GM08714 (cell line): Measurements from ENCODE around the gene REC8.
"Not testable (repeated sequence)": the region's sequence is repeated elsewhere in the genome, so short reads cannot be mapped to it uniquely, and the experiment has no call there.

ENCODE experiments used
- H3K4me3 ChIP-seq: fragments of 200-500 bp; sonication (Bioruptor generic); 2 replicates; pipeline ENCODE4 v1.5.1; 2014; ENCODE audit warnings: mild to moderate bottlenecking, low read length, inconsistent platforms
- ZNF274 ChIP-seq: IDR thresholded peaks from 2 replicates; pipeline ENCODE4 v1.6.1; 2012; ENCODE audit warnings: mild to moderate bottlenecking, low read depth, low read length

Gene REC8

DNA sequence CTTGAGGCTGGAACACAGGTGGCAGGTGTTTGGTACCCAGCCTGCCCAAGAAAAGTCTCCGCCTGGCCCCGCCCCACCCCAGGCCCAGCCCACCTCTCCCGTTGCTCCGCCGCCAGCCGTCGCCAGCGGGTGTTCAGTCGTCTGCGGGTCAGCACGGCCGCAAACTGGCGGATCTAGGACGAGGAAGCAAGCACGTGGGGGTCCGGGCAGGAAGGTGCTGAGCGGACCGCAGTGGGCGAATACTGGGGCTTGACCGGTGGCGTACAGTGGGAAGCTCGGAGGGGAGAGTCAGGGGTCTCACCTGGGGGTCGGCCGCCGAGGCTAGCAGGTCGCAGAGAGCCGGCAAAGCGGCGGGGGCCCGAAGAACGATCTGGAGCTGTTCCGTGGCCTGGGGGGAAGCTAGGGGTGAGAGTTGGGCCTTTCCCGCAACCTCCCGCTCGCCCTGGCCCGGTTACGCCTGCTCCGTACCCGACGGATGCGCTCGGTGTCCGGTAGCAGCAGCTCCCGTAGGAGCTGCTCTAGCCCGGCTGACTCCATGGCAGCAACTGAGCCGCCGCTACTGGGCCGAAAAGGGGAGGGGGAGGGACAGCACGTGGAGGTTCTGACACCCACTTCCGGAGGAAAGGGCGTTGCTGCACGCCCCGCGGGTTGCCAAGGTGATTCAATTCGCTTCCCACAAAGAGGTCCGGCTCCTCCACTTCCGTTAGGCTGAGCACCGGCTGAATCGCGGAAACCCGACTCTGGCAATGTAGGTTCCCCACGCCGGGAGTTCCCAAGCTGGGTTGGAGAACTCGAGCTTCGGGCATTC lies 16.6 kb downstream of the REC8 start, which contains the start of gene IPO4:
IPO4 (minus strand) TSS at position 566 of the 808 bp plus-strand sequence; CDS start at position 537, 29 bp downstream.
- no peak for TF ChIP-seq ZNF274
- peak within 1 kb of the TSS; percentile 72 for H3K4me3 ChIP-seq

- no peak for TF ChIP-seq ZNF274
- no peak overlapping the region; the same call in 1 of the 2 replicates for H3K4me3 ChIP-seq
These were observed 17.1 kb downstream of the REC8 start for GRCh38 chr14:24189059-24189375.

DNA sequence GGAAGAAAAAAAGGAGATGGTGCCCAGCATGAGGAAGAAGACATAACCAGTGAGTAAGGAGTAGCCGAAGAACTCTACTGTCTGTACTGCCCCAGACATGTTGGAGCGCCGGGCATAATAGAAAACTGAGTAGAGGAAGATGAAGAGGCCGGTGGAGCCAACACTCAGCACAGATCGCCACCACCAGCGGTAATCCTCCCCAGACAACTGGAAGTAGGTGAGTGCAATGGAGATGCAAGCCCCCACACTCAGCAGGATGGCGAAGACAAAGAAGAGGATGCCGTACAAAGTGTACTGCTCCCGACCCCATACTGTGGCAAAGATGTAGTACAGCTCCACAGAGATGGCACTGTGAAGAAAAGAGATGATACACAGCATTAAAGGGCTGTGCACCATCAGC lies 17.6 kb downstream of the REC8 start:
- H3K4me3 ChIP-seq = no peak overlapping the region
- no peak for TF ChIP-seq ZNF274

DNA sequence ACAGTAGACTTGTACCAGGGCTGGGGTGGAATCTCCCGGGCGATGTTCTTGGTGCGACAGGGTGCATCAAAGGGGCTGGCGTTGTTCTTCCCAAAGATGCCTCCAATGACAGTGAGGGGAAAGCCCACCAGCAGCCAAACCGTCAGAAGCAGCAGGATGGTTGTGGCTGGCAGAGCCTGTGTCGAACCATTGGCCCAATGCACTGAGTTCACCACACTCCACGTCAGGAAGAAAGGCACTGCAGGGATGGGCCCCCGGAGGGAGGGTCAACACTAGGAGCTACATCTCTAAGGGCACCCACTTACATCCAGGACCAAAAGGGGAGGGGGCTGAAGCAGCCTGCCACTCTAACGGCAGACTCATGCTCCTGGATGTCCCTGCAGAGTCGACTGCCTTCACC lies 18.5 kb downstream of the REC8 start:
- H3K4me3 ChIP-seq = no peak overlapping the region
- no peak for TF ChIP-seq ZNF274

- no peak for TF ChIP-seq ZNF274
- no peak overlapping the region for H3K4me3 ChIP-seq
These were observed 21.1 kb downstream of the REC8 start for GRCh38 chr14:24192933-24193332.

GRCh38 chr14:24194186-24194872 lies 22.4 kb downstream of the REC8 start:
- peak overlapping the region; percentile 69; the same call in 1 of the 2 replicates for H3K4me3 ChIP-seq
- TF ChIP-seq ZNF274 = no peak

DNA sequence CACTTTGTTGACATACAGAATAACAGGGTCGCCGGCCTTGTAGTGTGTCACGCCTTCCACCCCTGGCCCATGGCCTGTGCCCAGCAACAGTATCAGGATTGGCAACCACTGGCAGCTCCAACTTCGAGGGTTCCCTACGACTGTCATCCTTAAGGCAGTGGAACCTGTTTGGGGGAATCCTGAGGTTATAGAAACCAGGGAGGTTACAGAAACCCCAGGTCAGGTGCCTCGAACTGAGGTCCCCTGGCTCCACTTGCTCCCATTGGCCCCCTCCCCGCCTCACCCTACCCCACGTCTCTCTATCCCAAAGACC lies 22.9 kb downstream of the REC8 start:
- TF ChIP-seq ZNF274 = no peak
- H3K4me3 ChIP-seq = peak overlapping the region; percentile 69; the same call in 1 of the 2 replicates

DNA sequence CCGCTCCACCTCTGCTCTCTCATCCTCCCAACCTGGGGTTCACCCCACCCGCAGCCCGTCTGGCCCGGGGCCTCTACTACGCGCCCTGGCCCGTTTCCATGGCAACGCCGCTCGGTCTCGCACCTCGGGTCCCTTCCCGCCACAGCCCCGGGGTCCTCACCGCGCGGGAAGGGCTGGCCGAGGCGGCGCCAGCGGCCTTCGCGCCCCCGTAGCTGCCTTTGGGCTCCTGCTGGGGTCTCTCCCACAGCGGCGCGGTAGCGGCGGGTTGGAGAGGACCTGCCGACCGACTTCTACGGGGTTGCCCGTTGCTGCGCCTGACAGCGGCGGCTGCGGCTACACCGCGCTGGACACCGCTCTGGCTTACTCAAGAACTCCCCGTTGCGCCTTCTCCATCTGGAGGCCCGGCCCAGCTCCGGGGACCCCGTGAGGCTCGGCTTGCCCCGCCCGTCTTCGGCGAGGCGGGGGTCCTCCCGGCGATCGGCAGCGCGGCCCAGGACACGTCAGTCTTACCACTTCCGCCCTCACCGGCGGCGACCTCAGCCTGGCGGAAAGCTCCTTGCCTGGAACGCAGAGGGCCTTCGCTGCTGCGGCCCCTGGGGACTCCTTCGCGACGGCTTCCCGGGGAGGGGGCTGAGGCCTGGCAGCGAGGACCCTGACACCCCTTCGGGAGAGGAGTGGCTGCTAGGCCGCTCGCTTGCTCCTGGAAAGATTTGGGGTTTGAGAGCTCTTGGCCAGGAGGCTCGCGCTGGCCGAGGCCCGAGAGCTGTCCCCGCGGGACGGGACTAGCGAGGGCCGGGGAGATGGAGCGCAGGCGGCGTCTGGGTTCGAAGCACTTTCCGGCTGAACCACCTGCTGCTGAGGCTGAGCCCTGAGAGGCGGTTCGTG lies 23.5 kb downstream of the REC8 start, which contains the start of gene TM9SF1:
TM9SF1 (minus strand) TSS at position 256 of the 885 bp plus-strand sequence. CDS start 422 bp downstream, outside the sequence.
- H3K4me3 ChIP-seq = peak within 1 kb of the TSS; percentile 69
- TF ChIP-seq ZNF274 = no peak

GRCh38 chr14:24196071-24197055 lies 24.5 kb downstream of the REC8 start:
- TF ChIP-seq ZNF274 = no peak

GRCh38 chr14:24197056-24197450 lies 25.2 kb downstream of the REC8 start:
- H3K4me3 ChIP-seq = peak overlapping the region; percentile 69
- no peak for TF ChIP-seq ZNF274

More at GRCh38 chr14:24196071-24197055, 24.5 kb downstream of the REC8 start:
- peak overlapping the region; percentile 69 for H3K4me3 ChIP-seq

DNA sequence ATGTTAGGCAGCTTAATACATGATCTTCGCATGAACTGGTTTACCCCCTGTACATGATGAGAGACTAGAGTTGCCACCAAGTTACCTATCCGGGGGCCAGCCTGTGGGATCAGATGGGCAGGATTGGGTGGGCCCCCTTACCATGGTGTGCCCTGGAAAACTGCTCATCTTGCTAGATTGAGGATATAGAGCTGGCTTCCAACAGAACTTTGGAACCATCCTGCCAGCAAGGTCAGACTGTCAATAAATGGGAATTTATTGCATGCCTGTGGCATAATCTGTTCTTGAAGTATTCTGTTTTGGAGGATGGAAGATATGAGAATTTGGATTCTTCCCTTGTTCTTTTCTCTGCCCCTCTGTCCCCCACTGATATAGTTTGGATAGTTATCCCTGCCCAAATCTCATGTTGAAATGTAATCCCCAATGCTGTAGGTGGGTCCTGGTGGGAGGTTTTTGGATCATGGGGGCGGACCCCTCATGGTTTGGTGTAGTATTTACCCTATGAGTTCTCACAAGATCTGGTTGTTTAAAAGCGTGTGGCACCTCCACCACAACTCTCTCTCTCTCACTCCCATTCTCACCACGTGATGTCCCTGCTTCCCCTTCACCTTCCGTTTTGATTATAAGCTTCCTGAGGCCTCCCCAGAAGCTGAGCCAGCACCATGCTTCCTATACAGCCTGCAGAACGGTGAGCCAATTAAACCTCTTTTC lies 27.1 kb downstream of the REC8 start:
- no peak overlapping the region for H3K4me3 ChIP-seq
- no peak for TF ChIP-seq ZNF274

DNA sequence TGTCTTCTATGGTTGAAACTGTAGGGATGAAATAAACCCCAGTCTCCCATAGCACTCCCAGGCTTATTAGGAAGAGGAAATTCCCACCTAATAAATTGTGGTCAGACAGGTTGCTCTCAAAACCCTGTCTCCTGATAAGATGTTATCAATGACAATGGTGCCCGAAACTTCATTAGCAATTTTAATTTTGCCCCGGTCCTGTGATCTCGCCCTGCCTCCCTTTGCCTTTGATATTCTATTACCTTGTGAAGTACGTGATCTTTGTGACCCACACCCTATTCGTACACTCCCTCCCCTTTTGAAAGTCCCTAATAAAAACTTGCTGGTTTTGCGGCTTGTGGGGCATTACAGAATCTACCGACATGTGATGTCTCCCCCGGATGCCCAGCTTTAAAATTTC lies 30.7 kb downstream of the REC8 start:
- not testable (repeated sequence) for H3K4me3 ChIP-seq

DNA sequence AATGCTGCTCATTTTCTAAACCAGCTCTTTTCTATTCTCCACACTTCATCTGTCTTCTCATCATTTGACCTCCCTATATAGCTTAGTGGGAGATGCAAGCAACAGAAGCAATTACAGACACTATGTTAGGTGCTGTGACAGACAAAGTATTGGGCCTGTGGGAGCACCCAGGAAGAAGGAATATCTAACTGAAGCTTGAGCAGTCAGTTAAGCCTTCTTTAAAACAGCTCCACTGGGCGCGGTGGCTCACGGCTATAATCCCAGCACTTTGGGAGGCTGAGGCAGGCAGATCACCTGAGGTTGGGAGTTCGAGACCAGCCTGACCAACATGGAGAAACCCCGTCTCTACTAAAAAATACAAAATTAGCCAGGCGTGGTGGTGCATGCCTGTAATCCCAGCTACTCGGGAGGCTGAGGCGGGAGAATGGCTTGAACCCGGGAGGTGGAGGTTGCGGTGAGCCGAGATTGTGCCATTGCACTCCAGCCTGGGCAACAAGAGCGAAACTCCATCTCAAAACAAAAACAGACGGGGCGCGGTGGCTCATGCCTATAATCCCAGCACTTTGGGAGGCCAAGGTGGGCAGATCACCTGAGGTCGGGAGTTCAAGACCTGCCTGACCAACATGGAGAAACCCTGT lies 31.5 kb downstream of the REC8 start:
- H3K4me3 ChIP-seq = not testable (repeated sequence)
